ENCODE data around the gene NPVF. TPM values are rescaled to one million over a fixed set of nuclear protein-coding genes. Genes with fewer than 3 reads are reported as not detected.

Gene NPVF
- total and polyA plus RNA-seq, 2 experiments from 2014 or later: not detected

DNA sequence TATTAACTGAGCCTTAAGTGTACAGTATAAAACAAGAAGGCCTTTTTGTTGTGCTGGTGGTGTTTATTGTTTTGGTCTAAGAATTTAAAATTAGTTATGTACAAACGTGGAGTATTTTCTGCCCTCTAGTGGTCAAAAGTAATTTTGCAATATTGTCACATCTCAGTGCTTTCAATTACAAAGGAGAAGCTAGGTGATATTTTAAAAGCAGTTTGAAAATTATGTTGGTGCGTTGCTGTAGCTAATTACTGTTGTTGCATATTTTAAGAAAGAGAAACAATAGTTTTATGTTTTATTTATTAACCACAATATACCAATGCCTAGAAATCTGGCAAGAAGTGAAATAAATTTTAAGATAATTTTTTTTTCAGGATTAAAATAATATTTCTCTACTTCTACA, 11.4 kb downstream of the NPVF start:
- no peaks in the 10 kb centered on the region for H3K36me3 ChIP-seq
- no peaks in the 10 kb centered on the region for H3K27me3 ChIP-seq
- no peaks in the 10 kb centered on the region for H3K9me3 ChIP-seq (ENCODE audit: low read depth)
- no peaks in the 10 kb centered on the region for H3K4me1 ChIP-seq (ENCODE audit: low read depth)
- peak; percentile 71 to 73 for DNase-seq (ENCODE audit: low read depth in 1 of 2, low spot score in 1 of 2)
- no peak overlapping the region for H3K4me3 ChIP-seq
- TF ChIP-seq, protein P1, sequence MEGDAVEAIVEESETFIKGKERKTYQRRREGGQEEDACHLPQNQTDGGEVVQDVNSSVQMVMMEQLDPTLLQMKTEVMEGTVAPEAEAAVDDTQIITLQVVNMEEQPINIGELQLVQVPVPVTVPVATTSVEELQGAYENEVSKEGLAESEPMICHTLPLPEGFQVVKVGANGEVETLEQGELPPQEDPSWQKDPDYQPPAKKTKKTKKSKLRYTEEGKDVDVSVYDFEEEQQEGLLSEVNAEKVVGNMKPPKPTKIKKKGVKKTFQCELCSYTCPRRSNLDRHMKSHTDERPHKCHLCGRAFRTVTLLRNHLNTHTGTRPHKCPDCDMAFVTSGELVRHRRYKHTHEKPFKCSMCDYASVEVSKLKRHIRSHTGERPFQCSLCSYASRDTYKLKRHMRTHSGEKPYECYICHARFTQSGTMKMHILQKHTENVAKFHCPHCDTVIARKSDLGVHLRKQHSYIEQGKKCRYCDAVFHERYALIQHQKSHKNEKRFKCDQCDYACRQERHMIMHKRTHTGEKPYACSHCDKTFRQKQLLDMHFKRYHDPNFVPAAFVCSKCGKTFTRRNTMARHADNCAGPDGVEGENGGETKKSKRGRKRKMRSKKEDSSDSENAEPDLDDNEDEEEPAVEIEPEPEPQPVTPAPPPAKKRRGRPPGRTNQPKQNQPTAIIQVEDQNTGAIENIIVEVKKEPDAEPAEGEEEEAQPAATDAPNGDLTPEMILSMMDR (IDR thresholded peaks at IDR 0.05; ENCODE audit: low read depth, low read length): peak; percentile 73
- no peak overlapping the region for H3K27ac ChIP-seq

DNA sequence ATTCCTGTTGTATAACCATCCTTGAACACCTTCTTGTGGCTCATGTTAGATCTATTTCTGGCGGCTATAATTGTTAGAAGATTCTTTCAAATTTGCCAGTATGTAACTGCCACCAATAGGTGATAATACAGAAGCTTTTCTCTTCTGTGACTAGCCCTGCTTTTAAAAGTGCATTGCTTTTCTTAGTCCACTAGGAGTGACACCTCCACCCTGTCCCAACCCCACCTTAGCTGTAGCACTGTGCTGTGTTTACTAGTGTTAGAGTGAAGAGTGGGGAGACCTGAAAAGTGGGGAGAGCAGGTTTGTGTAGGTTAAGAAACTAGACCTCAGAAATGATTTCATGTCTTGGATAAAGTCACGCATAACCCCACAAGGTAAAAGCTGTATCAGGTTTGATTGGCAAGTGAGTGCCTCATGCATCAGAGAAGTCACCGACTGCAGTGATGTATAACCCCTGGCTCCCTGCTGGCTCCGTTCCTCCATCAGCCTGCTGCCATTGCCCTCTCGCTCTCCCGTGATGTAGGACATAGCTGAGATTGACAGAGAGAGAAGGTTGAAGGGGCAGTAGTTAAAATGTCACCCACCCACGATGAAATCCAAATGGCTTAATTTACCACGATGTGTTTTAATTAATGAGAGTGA, 12.5 kb downstream of the NPVF start:
- H3K27me3 ChIP-seq: no peaks in the 10 kb centered on the region
- H3K36me3 ChIP-seq: no peaks in the 10 kb centered on the region
- TF ChIP-seq, protein P1 (IDR thresholded peaks at IDR 0.05; ENCODE audit: low read depth, low read length): peak; percentile 7
- H3K4me3 ChIP-seq: no peak overlapping the region
- no peak overlapping the region for H3K27ac ChIP-seq
- no peaks in the 10 kb centered on the region for H3K9me3 ChIP-seq (ENCODE audit: low read depth)
- no peaks in the 10 kb centered on the region for H3K4me1 ChIP-seq (ENCODE audit: low read depth)
- DNase-seq (ENCODE audit: low read depth in 1 of 2, low spot score in 1 of 2): no peak

DNA sequence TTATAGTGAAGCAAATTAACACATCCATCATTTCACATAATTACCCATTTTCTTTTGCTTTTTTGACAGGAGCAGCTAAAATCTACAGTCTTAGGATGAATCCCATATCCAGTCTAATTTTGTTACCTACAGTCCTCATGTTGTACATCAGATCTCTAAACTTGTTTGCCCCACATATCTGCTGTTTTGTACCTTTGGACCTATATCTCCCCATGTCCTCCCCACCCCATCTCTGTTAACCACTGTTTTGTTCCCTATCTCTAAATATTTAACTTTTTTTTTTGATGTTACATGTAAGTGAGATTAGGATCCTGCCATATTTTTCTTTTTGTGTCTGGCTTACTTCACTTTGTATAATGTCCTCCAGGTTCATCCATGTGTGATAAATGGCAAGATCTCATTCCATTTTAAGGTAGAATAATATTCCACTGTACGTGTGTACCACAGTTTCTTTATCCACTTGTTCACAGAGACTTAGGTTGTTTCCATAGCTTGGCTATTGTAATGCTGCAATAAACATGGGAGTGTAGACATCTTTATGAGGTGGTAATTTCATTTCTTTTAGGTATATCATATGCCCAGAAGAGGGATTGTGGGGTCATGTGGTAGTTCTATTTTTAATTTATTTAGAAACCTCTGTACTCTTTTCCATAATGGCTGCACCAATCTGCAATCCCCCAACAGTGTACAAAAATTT, 19.6 kb downstream of the NPVF start:
- Histone ChIP-seq H3K4me3 (no peak overlapping the region), H3K27me3 (no peaks in the 10 kb centered on the region), H3K4me1 (ENCODE audit: low read depth) (no peaks in the 10 kb centered on the region), H3K36me3 (no peaks in the 10 kb centered on the region), H3K27ac (no peak overlapping the region), H3K9me3 (ENCODE audit: low read depth) (no peaks in the 10 kb centered on the region)
- TF ChIP-seq, protein P1 (IDR thresholded peaks at IDR 0.05; ENCODE audit: low read depth, low read length): no peak
- DNase-seq (ENCODE audit: low read depth in 1 of 2, low spot score in 1 of 2): no peak

DNA sequence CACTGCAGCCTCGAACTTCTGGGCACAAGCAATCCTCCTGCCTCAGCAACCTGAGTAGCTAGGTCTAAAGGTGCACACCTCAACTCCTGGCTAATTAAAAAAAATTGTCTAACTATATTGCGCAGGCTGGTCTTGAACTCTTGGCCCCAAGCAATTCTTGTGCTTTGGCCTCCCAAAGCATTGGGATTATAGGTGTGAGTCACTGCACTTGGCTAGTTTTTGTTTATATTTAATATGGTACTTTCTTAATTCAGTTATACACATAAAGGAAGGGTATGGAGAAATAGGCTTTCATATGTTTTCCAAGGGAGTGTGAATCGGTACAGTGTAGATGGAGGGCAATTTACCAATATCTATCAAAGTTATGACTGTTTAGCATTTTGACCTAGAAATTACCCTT, 20.4 kb downstream of the NPVF start:
- Histone ChIP-seq H3K4me1 (ENCODE audit: low read depth) (no peaks in the 10 kb centered on the region), H3K9me3 (ENCODE audit: low read depth) (no peaks in the 10 kb centered on the region), H3K4me3 (no peak overlapping the region), H3K27me3 (no peaks in the 10 kb centered on the region), H3K36me3 (no peaks in the 10 kb centered on the region), H3K27ac (no peak overlapping the region)
- TF ChIP-seq, protein P1 (IDR thresholded peaks at IDR 0.05; ENCODE audit: low read depth, low read length): no peak
- DNase-seq (ENCODE audit: low read depth in 1 of 2, low spot score in 1 of 2): no peak

DNA sequence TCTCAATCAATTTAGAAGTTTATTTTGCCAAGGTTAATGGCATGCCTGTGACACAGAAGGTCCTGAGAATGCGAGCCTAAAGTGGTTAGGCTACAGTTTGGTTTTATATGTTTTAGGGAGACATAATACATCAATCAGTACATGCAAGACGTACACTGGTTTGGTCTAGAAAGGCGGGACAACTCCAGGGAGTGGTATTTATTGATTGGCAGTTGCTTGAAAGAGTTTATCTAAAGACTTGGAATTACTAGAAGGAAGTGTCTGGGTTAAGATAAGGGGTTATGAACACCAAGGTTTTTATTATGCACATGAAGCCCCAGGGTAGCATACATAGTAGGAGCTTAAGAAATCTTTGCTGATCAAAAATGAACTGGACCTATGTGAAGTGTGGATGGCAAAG, 21.5 kb downstream of the NPVF start:
- H3K4me1 ChIP-seq (ENCODE audit: low read depth): no peaks in the 10 kb centered on the region

More for the DNA sequence above, 21.5 kb downstream of the NPVF start:
- H3K9me3 ChIP-seq (ENCODE audit: low read depth): no peaks in the 10 kb centered on the region
- no peaks in the 10 kb centered on the region for H3K36me3 ChIP-seq
- H3K27me3 ChIP-seq: no peaks in the 10 kb centered on the region
- H3K27ac ChIP-seq: no peak overlapping the region
- TF ChIP-seq, protein P1 (IDR thresholded peaks at IDR 0.05; ENCODE audit: low read depth, low read length): no peak
- no peak overlapping the region for H3K4me3 ChIP-seq
- no peak for DNase-seq (ENCODE audit: low read depth in 1 of 2, low spot score in 1 of 2)
